GM21447 (cell line): Measurements from ENCODE around the gene OPTC.

Source experiments
- ATAC-seq: cut with Tn5 transposase; IDR thresholded peaks from one replicate; pipeline ENCODE4 v1.9.1; 2021; ENCODE audit not compliant: unreplicated experiment

The OPTC gene

DNA sequence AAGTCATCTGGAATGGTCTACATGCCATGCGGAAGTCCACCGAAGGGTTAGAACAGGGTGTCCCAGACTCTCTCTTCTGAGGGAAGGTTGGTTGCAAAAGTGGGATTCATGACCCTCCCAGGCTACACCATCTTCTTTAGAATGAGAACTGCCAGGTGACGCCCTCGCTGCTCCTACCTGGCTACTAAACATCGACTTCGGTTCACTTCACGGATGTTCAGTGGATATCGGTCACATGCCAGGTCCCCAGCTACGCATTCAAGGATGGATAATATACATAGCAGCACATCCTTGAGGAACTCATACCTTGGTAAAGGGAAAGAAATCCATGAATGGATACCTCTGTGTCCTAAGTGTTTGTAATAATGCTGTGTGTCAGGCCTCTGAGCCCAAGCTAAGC lies 3.3 kb upstream of the OPTC start:
- no peak for ATAC-seq

DNA sequence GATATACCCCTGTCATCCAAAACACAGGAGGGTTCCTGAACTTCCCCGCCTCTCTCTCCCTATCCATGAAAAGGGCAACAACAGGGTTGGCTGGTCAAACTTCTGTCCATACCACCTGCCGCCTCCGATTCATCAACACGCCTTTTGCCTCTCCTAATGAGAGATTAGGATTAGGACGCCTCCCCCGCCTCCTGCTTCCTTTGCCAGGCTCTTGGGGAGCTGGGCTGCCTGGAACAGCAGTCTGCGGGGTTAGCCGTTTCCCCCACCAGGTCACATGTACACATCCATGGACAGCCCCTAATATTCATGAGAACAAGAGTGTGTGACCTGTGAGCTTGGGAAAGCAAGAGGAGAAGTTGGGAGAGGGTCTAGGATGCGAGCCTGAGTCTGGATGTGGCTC lies 2.3 kb upstream of the OPTC start:
- ATAC-seq, result no peak

DNA sequence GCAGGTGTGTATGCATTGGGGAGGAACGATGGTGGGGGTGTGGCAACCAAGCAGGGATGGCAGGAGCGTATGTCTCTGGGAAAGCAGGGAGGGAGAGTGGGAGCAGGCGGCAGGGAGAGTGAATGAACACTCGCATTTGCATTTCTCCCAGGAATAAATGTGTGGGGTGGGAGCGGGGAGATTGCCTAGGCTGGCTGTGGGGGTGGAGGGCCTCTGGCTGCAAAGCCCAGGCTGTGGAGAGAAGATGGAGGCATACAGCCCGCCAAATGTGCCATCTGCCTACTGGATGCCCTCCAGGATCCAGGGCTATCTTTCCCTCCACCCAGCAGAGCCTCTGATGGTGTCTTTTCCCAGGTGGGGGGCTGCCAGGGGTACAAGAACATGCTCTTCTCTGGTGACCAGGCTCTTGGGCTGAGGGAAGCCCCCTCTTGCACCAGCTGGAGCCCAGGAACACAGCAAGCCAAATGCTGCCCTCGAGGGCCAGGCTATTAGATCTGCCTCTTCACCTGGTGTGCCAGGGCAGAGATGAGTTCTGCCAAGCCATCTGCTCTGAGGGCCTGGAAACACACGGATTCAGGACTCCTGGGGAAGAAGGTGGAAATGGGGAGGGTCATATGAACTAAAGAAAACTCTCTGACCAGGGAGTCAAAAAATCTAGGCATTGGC lies 1.7 kb upstream of the OPTC start:
- no peak for ATAC-seq

DNA sequence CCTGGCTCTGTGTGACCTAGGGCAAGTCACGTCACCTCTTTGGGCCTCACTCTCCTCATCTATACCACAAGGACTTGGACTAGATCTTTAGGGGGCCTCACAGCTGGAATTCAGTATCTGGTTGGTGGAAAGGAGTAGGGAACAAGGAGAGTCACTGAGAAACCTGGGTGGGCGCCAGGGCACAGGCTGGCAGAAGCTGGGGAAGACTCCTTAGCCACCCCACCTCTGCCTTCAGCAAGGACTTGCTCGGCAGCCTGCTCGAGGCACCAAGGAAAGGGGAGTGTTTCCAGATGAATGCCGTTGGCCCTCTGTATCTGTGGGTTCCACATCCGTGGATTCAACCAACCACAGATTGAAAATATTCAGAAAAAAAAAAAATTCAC lies 1.2 kb upstream of the OPTC start:
- no peak for ATAC-seq

DNA sequence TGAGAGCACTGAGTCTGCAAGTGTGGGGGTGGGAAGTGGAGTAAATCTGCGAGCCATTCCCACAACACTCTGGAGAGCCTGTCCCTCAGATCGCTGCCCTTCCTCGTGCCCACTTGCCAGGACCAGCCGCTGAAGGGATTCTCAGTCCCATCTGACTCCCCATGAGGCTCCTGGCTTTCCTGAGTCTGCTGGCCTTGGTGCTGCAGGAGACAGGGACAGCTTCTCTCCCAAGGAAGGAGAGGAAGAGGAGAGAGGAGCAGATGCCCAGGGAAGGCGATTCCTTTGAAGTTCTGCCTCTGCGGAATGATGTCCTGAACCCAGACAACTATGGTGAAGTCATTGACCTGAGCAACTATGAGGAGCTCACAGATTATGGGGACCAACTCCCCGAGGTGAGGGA lies 1.9 kb downstream of the OPTC start:
- no peak for ATAC-seq

DNA sequence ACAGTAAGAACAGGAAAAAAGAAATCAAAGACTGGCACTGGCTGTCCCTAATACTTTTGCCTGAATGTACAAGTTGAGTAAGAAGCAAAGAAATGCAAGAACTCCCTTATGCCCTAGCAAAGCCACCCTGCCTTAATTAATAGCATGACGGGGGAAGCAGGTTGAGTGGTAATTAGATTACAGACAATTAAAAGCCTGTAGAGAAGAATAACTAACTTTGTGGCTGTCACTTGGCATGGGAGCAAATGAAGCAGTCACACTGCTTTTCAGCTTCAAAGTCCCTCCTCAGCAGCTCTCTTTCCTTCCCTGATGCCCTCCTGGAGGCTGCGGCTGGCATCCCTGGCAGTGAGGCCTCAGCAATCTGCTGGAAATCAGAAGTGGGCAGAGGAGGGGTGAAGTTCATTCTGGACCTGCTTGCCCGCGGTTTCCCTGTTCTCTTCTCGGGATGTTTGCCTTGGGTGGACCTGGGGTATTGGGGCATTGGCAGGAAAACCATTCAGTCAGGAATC lies 3.4 kb downstream of the OPTC start:
- no peak for ATAC-seq

DNA sequence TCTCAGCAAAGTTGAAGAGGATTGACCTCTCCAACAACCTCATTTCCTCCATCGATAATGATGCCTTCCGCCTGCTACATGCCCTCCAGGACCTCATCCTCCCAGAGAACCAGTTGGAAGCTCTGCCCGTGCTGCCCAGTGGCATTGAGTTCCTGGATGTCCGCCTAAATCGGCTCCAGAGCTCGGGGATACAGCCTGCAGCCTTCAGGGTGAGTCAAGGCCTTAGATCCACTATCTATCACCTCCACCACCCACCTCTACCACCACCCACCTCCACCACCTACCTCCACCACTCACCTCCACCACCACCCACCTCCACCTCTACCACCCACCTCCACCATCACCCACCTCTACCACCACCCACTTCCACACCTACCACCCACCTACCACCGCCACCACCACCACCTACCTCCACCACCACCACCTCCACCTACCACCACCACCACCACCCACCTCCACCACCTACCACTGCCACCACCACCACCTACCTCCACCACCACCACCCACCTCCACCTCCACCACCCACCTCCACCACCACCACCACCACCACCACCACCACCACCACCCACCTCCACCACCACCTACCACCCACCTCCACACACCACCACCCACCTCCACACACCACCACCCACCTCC lies 5.8 kb downstream of the OPTC start:
- ATAC-seq, result no peak

DNA sequence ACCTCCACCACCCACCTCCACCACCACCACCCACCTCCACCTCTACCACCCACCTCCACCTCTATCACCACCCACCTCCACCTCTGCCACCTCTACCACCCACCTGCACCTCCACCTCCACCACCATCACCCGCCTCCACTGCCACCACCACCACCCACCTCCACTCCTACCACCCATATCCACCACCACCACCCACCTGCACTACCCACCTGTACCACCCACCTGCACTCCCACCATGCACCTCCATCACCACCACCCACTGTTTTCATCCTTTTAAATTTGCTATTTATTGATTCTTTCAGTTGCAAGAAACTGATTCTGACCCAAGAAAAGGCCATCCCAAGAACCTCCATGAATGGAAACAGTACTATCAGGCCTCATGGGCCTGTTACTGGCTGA lies 6.3 kb downstream of the OPTC start:
- ATAC-seq, result no peak

DNA sequence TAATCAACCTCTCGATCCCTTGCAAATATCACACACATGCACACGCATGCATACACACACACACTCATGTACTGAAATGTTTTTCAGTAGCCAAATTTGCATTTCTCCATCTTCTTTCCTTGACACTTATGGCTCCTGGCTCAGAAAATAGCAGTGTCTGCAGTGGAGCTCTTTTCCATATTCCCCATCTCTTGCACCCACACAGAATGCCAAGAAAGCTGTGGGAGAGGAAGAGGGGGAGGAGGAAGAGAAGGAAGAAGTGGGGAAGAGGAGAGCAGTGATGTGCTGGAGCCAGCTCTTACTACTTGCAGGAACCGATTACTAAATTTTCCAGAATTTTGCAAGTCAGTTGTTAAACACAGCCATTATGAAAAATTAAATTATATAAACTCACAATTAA lies 9.9 kb downstream of the OPTC start:
- ATAC-seq, result no peak

DNA sequence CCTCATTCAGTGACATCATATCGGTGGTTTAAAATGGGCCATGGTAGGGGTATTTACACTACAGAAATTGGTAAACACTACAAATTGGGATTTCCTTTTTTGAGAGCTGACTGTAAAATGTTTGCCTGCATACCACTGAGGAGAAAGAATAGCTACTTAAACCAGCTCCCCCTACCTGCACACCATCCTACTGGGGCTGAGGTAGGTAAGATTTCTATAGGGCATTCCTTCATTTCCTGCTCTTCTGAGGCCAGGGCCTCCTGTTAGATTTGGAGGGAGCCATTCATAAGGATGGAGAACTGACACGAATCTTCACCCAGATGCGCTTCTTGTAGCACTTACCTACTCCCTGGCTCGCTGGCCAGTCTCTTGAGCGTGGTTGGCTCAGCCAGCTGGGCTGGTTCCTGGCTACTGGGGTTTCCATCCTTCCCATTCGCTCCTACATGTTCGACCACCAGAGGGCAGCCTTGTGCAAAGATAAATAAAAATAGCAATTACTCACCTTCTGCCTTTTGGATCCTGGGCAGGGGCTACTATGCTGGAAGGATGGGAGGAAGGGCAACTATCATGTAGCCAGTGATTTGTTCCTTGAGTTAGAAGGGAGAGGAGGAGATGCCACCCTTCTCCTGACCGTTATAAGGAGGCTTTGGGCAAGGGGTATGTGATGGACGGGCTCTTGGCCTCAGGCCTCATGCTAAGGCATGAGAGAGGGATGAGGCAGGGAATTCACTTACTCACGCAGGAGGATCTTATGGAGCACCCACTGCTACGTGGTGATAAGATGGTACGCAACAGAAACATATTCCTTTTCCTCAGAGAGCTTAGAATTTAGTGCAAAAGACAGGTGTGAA lies 10.7 kb downstream of the OPTC start:
- ATAC-seq, result no peak

DNA sequence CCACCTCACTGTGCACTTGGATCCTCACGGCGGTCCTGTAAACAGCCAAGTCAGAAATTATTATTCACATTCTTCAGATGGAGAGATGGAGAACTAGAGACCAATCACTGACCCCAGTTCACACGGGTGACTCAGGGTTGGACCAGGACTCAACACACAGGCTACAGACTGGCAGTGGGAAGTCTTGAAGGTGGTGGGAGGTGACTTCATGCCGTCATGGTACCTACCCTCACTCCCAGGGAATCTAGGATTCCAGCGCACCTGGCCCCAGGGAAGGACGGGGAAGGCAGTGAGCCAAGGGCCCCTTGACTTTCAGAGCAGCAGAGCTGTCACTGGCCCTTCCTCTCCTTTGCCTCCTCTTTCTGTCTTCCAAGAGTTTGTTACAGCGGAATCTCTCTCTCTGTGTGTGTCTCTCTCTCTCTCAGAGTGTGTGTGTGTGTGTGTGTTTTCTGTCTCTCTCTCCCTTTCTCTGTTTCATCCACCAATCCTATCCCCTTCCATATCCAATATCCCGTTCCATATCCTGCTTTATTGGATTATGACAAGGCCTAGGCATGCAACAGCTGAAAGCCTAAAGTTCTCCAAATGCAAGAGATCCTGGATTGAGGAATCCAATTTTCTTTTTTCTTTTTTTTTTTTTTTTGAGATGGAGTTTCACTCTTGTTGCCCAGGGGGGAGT lies 11.7 kb downstream of the OPTC start:
- ATAC-seq, result no peak

DNA sequence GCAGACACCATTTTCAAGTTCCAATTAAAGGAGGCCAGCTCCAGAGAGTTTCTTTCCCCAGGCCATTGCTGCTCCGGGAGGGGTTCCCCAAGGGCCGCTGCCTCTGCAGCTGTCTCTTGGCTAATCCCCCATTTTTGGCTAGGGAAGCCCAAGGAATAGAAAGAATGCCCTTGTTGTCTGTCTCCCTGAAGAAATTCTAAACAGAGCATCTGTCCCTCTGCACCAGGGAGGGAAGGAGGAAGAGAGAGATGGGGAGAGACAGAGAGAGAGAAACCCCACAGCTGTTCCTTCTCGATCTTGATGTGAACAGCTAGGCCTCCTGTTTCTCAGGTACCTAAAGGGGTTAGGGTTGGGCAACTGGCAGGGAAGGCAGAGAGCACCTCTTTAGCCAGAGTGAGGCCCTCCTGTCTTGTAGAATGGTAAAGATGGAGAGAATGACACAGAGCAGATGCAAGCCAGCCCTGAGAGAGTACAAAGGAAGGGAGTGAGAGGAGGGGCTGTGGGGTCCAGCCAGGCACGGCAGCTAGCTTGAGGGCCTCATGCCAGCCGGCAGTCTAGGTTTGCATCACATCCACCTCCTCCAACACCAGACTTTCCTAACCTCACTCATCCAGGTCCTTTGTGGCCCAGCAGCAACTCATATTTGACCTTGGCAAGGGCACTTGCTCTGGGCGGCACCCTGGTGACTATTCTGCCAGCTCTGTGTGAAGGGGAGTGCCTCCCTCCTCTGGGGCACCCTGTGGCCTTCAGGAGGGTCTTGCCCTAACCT lies 13.1 kb downstream of the OPTC start:
- ATAC-seq, result no peak

DNA sequence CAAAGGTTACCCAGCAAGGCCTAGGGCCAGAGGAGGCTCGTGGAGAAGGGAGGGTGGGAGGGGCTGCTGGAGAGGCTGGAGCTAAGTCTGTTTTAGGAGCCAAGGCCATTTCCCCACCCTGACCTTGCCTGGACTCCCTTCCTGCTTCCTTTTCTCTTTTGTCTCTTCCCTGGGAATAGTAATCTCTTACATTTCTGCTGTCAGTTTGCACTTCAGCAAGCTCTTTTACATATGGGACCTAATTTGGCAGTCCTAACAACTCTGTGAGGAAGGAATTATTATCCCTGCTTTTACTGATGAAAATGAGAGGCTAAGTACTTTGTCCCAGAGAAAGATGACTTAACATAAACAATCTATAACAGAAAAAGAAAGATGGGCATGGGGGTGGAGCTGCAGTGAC lies 13.8 kb downstream of the OPTC start:
- no peak for ATAC-seq

DNA sequence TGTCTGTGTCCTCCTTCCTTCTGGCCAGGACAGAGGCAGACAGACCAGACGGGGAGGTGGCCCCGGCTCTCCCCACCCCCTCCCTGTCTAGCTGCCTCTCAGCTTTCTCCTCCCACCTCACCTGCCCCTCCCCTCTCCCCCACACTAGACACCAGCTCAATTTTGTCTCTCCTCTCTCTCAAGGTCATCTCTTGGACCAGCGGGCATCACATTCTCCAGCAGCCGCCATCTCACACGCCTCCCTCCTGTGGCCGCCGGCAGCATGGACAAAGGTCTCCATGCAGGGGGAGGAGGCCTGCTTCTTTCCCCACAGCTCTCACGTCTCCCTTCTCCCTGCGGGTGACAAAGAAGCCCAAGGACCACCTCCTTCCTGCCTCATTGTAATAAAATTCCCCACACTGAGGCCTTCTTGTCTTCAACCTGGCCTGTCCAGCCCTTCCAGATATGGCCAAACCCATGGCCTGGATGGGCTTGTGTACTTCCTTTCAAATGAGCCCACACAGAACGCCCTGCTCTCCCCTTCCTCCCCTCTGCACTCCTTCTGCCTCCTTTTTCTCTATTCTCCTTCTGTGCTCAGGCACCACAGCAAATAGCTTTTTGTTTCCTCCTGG lies 14.6 kb downstream of the OPTC start:
- no peak for ATAC-seq

DNA sequence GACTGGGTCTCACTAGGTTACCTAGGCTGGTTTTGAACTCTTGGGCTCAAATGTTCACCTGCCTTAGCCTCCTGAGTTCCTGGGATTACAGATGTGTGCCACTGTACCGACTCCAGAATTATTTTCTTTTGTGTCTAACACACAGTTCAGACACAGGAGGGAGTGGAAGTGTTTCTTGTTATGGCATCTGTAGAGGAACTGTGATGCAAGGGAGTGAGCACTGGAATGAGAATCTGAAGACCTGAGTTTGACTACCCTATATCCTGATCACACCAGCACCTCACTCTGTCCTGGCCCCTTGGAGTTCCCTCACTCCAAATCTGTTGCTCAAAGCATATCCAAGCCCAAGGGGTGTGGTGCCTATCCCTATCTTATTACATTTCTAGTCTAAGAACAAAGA lies 15.2 kb downstream of the OPTC start:
- ATAC-seq, result no peak

DNA sequence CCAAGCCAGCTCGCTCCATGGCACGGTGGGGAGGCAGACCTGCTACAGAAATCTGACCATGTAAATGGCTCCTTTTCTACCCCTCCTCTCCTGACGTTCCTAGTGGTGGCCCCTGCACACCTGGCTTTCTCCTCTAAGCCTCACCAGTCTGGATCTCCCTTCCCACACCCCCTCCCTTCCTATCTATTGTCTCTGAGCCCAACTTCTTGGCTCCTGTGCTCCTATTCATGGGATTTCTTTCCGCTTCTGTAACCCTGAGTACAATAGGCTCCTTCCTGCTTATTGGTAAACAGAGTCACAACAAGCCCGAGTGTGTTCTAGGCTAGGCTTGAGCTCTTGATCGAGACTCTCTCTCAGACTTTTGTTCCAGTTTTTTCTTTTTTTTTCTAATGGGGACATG lies 17.6 kb downstream of the OPTC start:
- no peak for ATAC-seq

DNA sequence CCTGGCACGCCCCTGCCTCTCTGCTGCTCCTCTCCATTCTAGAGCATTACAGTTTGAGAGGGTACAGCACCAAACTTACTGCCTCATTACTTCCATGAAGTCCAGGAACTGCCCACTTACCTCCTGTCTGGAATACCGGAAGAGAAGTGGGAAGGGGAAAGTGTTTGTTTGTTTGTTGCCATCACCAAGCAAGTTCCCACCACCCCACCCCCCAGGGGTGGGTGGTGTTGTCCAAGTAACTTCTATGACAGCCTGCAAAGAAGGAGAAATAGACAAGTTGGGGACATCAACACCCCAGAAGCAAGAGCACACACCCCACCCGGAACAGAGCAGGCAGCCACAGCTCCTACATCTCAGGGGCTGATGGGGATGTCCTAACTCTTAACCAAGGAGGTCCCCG lies 18.0 kb downstream of the OPTC start:
- no peak for ATAC-seq

DNA sequence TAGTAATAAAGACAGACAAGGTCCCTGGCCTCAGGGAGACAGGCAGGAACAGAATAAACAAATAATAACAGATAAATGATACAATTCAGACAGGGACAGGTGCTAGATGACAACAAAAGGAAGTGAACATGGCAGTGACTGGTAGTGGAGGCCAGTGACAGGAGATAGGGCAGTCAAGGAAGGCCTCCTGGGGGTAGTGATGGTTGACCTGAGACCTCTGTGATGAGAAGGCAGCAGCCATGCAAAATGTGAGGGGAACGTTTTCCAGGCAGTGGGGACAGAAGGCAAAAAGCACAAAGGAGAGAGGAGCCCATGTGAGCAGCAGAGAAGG lies 18.5 kb downstream of the OPTC start:
- no peak for ATAC-seq

DNA sequence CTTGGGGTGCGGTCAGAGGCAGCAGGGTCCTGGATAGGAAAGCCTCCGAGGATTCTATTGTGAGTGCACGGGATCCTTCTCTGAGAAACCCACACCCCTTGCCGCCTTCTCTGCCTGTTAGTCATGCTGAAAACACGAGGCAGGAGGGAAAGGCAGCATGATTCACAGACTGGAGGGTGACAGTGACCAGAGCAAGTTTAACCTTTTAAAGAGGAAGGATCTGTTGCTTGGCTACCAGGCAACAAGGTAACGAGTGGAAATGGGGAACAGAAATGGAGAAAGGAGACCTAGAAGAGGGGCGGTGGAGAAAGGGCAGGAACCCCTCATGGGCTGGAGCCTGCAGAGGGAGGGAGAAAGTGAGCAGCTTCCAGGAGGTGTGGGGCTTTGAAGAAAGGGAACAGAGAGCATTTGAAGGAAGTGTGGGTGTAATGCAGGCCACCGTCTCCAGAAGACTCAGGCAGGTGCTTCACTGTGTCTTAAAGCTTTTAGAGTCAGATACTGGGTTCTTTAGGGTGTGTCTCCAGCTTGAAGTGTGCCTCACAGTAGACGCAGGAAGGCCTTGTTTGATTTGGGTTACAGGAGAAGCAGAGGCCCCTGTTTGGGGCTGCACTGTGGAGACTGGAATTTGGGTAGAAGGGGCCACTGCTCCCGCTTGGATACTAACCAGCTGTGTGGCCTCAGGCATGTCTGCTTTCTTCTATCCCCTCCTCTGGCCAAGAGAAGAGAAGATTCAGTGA lies 19.1 kb downstream of the OPTC start:
- ATAC-seq, result no peak

DNA sequence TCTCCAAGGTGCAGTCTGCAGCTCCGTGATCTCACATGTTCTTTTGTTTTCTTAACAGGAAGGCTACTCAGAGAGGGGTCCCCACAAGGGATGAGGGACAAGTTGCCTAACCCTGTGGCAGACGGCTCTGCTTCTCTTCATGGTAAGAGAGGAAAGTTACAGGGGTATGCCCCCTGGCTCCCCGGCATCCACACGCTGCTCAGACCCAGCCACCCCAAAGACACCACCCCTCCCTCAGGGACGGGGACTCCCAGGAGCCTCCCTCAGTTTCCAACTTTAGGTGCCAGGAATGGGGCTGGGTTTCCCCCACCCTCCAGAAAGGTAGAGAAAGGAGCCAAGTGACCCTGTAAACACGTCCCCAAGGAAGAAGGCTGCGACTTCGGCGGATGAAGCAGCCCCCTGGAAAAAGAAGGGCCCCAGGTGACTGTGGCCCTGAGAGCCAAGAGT lies 19.7 kb downstream of the OPTC start:
- no peak for ATAC-seq
